Rectal smooth muscle tissue (tissue), 1 donor: Measurements from ENCODE around the gene MARCHF3.

ENCODE experiments used
- H3K27ac ChIP-seq: one replicate; pipeline ENCODE4 v1.7.0; 2013; ENCODE audit warnings: low read depth, low read length, inconsistent platforms
- H3K27me3 ChIP-seq: one replicate; pipeline ENCODE4 v1.7.0; 2013; ENCODE audit warnings: low read length; ENCODE audit not compliant: control insufficient read depth, insufficient read depth
- H3K36me3 ChIP-seq: one replicate; pipeline ENCODE4 v1.7.0; 2013; ENCODE audit warnings: low read length; ENCODE audit not compliant: control insufficient read depth, insufficient read depth
- H3K4me1 ChIP-seq: one replicate; pipeline ENCODE4 v1.7.0; 2013; ENCODE audit warnings: low read length; ENCODE audit not compliant: control insufficient read depth, insufficient read depth
- H3K4me3 ChIP-seq: one replicate; pipeline ENCODE4 v1.7.0; 2013; ENCODE audit warnings: low read length
- H3K9ac ChIP-seq: one replicate; pipeline ENCODE4 v1.7.0; 2013; ENCODE audit warnings: low read length

MARCHF3 gene

GRCh38 chr5:126878634-126879033 is 151.7 kb downstream of the MARCHF3 start:
- Histone ChIP-seq H3K27ac (no peak overlapping the region), H3K4me1 (peaks cover 18% of the 10 kb centered on the region), H3K36me3 (no peaks in the 10 kb centered on the region), H3K27me3 (no peaks in the 10 kb centered on the region), H3K9ac (no peak overlapping the region), H3K4me3 (no peak overlapping the region)

- Histone ChIP-seq H3K9ac (no peak overlapping the region), H3K27ac (no peak overlapping the region), H3K4me1 (peaks cover 18% of the 10 kb centered on the region), H3K27me3 (no peaks in the 10 kb centered on the region), H3K36me3 (no peaks in the 10 kb centered on the region), H3K4me3 (no peak overlapping the region)
These were observed 152.3 kb downstream of the MARCHF3 start for GRCh38 chr5:126878085-126878484.

GRCh38 chr5:126877602-126878001 is 152.8 kb downstream of the MARCHF3 start:
- Histone ChIP-seq H3K27ac (no peak overlapping the region), H3K4me1 (peaks cover 18% of the 10 kb centered on the region), H3K9ac (no peak overlapping the region), H3K36me3 (no peaks in the 10 kb centered on the region), H3K4me3 (no peak overlapping the region), H3K27me3 (no peaks in the 10 kb centered on the region)

GRCh38 chr5:126875303-126875785 is 155.0 kb downstream of the MARCHF3 start:
- H3K4me1 ChIP-seq: peaks cover 18% of the 10 kb centered on the region
- no peaks in the 10 kb centered on the region for H3K36me3 ChIP-seq
- no peak overlapping the region for H3K27ac ChIP-seq

DNA sequence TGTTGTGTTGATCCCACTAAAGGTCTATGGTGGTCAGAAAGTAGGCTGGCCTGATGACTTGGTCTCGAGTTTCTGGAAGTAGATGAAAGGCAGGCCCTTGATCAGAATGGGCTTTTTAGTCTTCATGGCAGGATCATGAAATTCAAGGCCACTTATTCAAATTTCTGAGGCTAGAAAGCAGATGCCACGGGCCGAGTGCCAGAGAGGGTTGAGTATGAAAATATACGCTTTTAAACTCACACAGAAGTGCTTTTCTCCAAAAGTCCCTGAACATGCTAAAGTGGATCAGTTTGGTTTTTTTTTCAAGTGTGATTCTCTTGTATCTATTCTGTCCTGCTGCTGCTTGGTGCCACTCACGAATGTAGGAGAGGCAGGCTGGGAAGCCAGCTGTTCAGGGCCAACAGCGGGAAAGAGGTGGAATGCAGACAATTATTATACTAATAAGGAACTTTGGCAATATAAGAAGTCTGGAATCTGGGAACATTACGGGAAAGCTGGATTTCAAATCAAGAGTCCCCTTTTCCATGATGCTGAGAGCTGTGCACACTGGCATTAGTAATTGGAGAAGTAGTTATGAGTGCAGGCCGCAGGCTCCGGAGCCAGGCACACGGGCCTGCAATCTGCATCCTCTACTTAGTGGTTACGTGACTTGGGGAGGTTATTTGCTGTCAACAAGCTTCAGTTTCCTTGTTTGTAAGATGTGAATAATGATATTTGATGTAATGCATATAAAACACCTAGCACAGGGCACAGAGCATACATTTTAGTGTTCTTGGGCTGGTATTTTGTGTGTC is 157.6 kb downstream of the MARCHF3 start:
- Histone ChIP-seq H3K4me3 (no peak overlapping the region), H3K27me3 (no peaks in the 10 kb centered on the region), H3K4me1 (peaks cover 18% of the 10 kb centered on the region), H3K36me3 (peaks cover 2% of the 10 kb centered on the region), H3K9ac (no peak overlapping the region), H3K27ac (no peak overlapping the region)

More at GRCh38 chr5:126875303-126875785, 155.0 kb downstream of the MARCHF3 start:
- no peaks in the 10 kb centered on the region for H3K27me3 ChIP-seq
- H3K9ac ChIP-seq: no peak overlapping the region
- no peak overlapping the region for H3K4me3 ChIP-seq

GRCh38 chr5:126871441-126871840 is 158.9 kb downstream of the MARCHF3 start:
- H3K4me3 ChIP-seq: no peak overlapping the region
- H3K9ac ChIP-seq: no peak overlapping the region
- H3K27me3 ChIP-seq: no peaks in the 10 kb centered on the region
- no peak overlapping the region for H3K27ac ChIP-seq
- H3K36me3 ChIP-seq: peaks cover 2% of the 10 kb centered on the region
- H3K4me1 ChIP-seq: peaks cover 11% of the 10 kb centered on the region

- Histone ChIP-seq H3K27me3 (no peaks in the 10 kb centered on the region), H3K27ac (no peak overlapping the region), H3K9ac (no peak overlapping the region), H3K4me1 (no peaks in the 10 kb centered on the region), H3K4me3 (peak overlapping the region; percentile 55), H3K36me3 (peaks cover 2% of the 10 kb centered on the region)
These were observed 161.3 kb downstream of the MARCHF3 start for GRCh38 chr5:126869005-126869451.

DNA sequence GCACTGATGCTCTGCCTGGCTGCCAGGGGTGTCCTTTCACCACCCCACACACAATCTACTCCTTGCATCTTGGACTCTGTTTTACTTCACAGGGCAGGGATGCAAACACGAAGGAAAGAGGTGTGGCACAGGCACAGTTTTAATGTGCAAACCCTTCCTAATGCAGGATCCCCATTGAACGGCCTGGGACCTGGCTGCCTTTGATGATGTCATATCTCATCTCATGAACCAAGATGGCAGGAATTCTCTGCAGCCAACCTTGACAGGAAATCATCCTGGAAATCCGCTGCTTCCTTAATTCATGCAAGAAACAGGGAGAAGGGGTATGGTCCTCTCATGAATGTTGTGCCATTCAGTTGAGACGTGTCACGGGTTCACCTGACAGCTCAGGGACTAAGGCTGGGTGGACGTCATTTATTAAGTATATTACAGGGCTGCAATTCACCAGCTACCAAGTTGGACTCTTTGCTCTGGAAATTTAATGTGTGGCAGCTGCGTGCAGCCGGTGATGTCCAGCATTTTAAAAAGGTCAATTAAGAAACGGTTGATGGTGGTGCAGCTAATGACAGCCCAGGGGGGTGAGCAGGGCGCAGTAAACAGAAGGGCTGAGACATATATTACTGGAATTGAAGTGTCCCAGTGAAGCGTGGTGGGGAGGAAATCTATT is 161.9 kb downstream of the MARCHF3 start:
- no peak overlapping the region for H3K27ac ChIP-seq
- H3K36me3 ChIP-seq: peaks cover 2% of the 10 kb centered on the region
- H3K9ac ChIP-seq: no peak overlapping the region
- no peaks in the 10 kb centered on the region for H3K4me1 ChIP-seq
- no peak overlapping the region for H3K4me3 ChIP-seq
- H3K27me3 ChIP-seq: no peaks in the 10 kb centered on the region

GRCh38 chr5:126866851-126867636 is 163.3 kb downstream of the MARCHF3 start:
- H3K4me1 ChIP-seq: no peaks in the 10 kb centered on the region
- H3K36me3 ChIP-seq: peaks cover 2% of the 10 kb centered on the region
- no peaks in the 10 kb centered on the region for H3K27me3 ChIP-seq
- no peak overlapping the region for H3K9ac ChIP-seq
- no peak overlapping the region for H3K27ac ChIP-seq
- no peak overlapping the region for H3K4me3 ChIP-seq

DNA sequence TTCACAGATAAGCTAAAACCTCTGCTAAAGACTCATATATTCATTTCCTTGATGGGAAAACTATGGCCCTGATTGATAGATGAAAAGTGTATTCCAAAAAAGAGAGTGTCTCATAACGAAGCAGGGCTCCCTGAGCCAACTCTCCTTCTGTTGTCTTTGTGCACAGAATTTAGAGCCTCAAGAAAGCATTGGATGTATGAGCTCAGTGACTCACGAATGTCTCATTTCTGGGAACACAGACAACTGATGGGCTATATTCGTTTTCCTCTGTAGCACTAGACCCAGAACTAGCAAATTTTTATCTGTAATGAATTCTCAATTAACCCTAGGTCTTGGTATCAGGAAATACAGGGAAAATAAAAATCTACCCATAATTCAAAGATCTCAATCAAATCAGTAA is 165.1 kb downstream of the MARCHF3 start:
- Histone ChIP-seq H3K27ac (no peak overlapping the region), H3K27me3 (no peaks in the 10 kb centered on the region)

GRCh38 chr5:126864042-126864688 is 166.2 kb downstream of the MARCHF3 start:
- no peak overlapping the region for H3K9ac ChIP-seq
- H3K4me3 ChIP-seq: no peak overlapping the region
- no peaks in the 10 kb centered on the region for H3K36me3 ChIP-seq
- H3K27me3 ChIP-seq: no peaks in the 10 kb centered on the region
- H3K4me1 ChIP-seq: no peaks in the 10 kb centered on the region
- H3K27ac ChIP-seq: no peak overlapping the region

More for the DNA sequence above, 165.1 kb downstream of the MARCHF3 start:
- no peak overlapping the region for H3K4me3 ChIP-seq
- no peaks in the 10 kb centered on the region for H3K4me1 ChIP-seq
- H3K9ac ChIP-seq: no peak overlapping the region
- peaks cover 2% of the 10 kb centered on the region for H3K36me3 ChIP-seq

- Histone ChIP-seq H3K4me1 (no peaks in the 10 kb centered on the region), H3K36me3 (no peaks in the 10 kb centered on the region), H3K27ac (no peak overlapping the region), H3K27me3 (no peaks in the 10 kb centered on the region), H3K4me3 (no peak overlapping the region), H3K9ac (no peak overlapping the region)
These were observed 167.0 kb downstream of the MARCHF3 start for GRCh38 chr5:126863402-126863801.
